Measurements from ENCODE around the gene DHRS7B.

DNA sequence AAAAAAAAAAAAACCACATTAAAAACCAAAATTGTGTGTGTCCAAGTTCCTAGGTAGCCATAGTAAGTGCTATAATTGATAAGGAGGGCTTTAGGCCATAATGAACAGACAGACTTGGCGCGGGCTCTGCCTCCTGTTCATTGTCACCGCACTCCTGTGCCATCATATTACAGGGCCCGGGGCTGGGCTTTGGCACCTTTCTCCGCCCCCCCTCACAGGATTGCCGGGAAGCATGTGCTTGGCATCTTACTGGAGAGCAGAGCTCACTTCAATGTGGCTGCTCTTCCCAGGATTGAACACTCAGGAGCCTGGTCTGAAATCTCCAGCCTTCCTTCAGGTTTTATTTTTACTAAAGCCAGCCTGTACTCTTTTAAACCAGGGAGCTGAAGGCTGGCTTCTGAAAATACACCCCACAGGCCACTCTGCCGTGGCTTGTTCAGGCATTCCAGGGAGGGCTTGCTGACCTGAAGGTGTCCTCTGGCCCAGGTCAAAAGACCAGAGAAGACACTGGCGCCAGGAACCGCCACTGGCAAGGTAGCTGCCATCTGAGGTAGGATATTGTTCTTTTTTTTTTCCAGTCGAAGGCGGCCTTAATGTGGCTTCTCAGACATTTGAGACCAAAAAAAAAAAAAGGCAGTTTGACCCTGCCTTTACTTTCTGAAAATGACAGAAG is 39.3 kb downstream of the DHRS7B start:
- TF ChIP-seq, protein P1, sequence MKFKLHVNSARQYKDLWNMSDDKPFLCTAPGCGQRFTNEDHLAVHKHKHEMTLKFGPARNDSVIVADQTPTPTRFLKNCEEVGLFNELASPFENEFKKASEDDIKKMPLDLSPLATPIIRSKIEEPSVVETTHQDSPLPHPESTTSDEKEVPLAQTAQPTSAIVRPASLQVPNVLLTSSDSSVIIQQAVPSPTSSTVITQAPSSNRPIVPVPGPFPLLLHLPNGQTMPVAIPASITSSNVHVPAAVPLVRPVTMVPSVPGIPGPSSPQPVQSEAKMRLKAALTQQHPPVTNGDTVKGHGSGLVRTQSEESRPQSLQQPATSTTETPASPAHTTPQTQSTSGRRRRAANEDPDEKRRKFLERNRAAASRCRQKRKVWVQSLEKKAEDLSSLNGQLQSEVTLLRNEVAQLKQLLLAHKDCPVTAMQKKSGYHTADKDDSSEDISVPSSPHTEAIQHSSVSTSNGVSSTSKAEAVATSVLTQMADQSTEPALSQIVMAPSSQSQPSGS (CRISPR knock-in tag; IDR thresholded peaks at IDR 0.05), result no peak
- no peak for TF ChIP-seq ZNF232 (CRISPR knock-in tag; IDR thresholded peaks at IDR 0.05)
- TF ChIP-seq, protein P2, sequence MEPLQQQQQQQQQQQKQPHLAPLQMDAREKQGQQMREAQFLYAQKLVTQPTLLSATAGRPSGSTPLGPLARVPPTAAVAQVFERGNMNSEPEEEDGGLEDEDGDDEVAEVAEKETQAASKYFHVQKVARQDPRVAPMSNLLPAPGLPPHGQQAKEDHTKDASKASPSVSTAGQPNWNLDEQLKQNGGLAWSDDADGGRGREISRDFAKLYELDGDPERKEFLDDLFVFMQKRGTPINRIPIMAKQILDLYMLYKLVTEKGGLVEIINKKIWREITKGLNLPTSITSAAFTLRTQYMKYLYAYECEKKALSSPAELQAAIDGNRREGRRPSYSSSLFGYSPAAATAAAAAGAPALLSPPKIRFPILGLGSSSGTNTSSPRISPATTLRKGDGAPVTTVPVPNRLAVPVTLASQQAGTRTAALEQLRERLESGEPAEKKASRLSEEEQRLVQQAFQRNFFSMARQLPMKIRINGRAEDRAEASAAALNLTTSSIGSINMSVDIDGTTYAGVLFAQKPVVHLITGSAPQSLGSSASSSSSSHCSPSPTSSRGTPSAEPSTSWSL (CRISPR knock-in tag; IDR thresholded peaks at IDR 0.05; ENCODE audit: borderline replicate concordance), result no peak
